Upper lobe of left lung (tissue), 6 donors: ENCODE data around the gene RUNX2. TPM values are rescaled to one million over a fixed set of nuclear protein-coding genes. Genes with fewer than 3 reads are reported as not detected.

Experiments used
- ATAC-seq, 2 donors: fragments of 200-7000 bp; cut with Tn5 transposase; one replicate each; pipeline ENCODE4 v1.9.1; 2022; ENCODE audit warnings: mild to moderate bottlenecking in 2 of 2, moderate library complexity in 2 of 2; ENCODE audit not compliant: low FRiP score in 2 of 2
- DNase-seq, 2 donors: peaks; one replicate each; pipeline ENCODE4 v3.0.0-alpha.2; 2019 to 2020
- H3K27ac ChIP-seq, 4 donors: fragments of 200-600 bp; sonication (generic); one replicate each; pipeline ENCODE4 v1.5.1; 2016 to 2019
- H3K27me3 ChIP-seq, 4 donors: fragments of 200-600 bp; sonication (generic); one replicate each; pipeline ENCODE4 v1.5.1; 2017 to 2019
- H3K36me3 ChIP-seq, 4 donors: fragments of 200-600 bp; sonication (generic); one replicate each; pipeline ENCODE4 v1.5.1; 2016 to 2019
- H3K4me1 ChIP-seq, 4 donors: fragments of 200-600 bp; sonication (generic); one replicate each; pipeline ENCODE4 v1.5.1; 2018 to 2019
- H3K4me3 ChIP-seq, 4 donors: fragments of 200-600 bp; sonication (generic); one replicate each; pipeline ENCODE4 v1.5.1; 2017 to 2019; ENCODE audit warnings: mild to moderate bottlenecking in 2 of 4, moderate library complexity in 1 of 4
- H3K9me3 ChIP-seq, 4 donors: fragments of 200-600 bp; sonication (generic); one replicate each; pipeline ENCODE4 v1.5.1; 2018 to 2019
- EP300 ChIP-seq, 4 donors: sonication (generic); formaldehyde crosslinking; IDR thresholded peaks; one replicate each; pipeline ENCODE4 v1.5.1; 2017; ENCODE audit warnings: antibody characterized with exemption in 4 of 4, control low read depth in 2 of 4
- POLR2A ChIP-seq, 4 donors: fragments of 450-650 bp; IDR thresholded peaks; one replicate each; pipeline ENCODE4 v1.5.1; 2016 to 2017; ENCODE audit warnings: antibody characterized with exemption in 4 of 4, mild to moderate bottlenecking in 2 of 4
- POLR2AphosphoS5 ChIP-seq, 2 donors: sonication (generic); formaldehyde crosslinking; IDR thresholded peaks; one replicate each; pipeline ENCODE4 v1.5.1; 2017; ENCODE audit warnings: antibody characterized with exemption in 2 of 2
- WGBS, 2 donors: methylation state at CpG; one replicate each; pipeline ENCODE4 v1.1.5; 2017 to 2018; 5-methylcytosine and 5-hydroxymethylcytosine counted together
- total RNA-seq, 6 donors: library from RNA; depleted of rRNA in 4 of 6; stranded (reverse); fragments of >200 nt in 4 of 6; gene quantifications; one replicate each; pipeline versions ENCODE4 v1.1.0 to v1.2.1, GENCODE V29; 2016 to 2021
- TF ChIP-seq, protein P1 (sequence below), 6 experiments: fragments of 450-650 bp in 4 of 6; fragments of 200-600 bp in 2 of 6; sonication (generic) in 2 of 6; IDR thresholded peaks; one replicate each; pipeline ENCODE4 v1.5.1; 2016 to 2019; ENCODE audit warnings: antibody characterized with exemption in 6 of 6
- donor health status: DM: no; HTN: no; CAD: no; lungs with moderate emphysema.
- donor health status: DM: no; HTN: yes; CAD: no; lungs with severe emphysema.

The RUNX2 gene
- total RNA-seq, 6 donors from 2014 or later: 2.6 to 12.2 (median 5.5) TPM

- DNase-seq (no peak), ATAC-seq (no peak)
- 76 to 78% methylated on average over 3 of the region's 3 CpGs for WGBS, 2 donors
- Histone ChIP-seq H3K4me3 (no peak overlapping the region), H3K27me3 (no peaks in the 10 kb centered on the region), H3K4me1 (no peaks in the 10 kb centered on the region), H3K9me3 (no peaks in the 10 kb centered on the region), H3K27ac (no peak overlapping the region), H3K36me3 (no peaks in the 10 kb centered on the region)
- TF ChIP-seq EP300 (IDR thresholded peaks at IDR 0.05) (no peak), POLR2AphosphoS5 (IDR thresholded peaks at IDR 0.05) (no peak), POLR2A (IDR thresholded peaks at IDR 0.05) (no peak)
- TF ChIP-seq, protein P1, sequence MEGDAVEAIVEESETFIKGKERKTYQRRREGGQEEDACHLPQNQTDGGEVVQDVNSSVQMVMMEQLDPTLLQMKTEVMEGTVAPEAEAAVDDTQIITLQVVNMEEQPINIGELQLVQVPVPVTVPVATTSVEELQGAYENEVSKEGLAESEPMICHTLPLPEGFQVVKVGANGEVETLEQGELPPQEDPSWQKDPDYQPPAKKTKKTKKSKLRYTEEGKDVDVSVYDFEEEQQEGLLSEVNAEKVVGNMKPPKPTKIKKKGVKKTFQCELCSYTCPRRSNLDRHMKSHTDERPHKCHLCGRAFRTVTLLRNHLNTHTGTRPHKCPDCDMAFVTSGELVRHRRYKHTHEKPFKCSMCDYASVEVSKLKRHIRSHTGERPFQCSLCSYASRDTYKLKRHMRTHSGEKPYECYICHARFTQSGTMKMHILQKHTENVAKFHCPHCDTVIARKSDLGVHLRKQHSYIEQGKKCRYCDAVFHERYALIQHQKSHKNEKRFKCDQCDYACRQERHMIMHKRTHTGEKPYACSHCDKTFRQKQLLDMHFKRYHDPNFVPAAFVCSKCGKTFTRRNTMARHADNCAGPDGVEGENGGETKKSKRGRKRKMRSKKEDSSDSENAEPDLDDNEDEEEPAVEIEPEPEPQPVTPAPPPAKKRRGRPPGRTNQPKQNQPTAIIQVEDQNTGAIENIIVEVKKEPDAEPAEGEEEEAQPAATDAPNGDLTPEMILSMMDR (IDR thresholded peaks at IDR 0.05): no peak
These were observed 58.4 kb downstream of the RUNX2 start for GRCh38 chr6:45386501-45386900.

GRCh38 chr6:45387236-45387635 is 59.1 kb downstream of the RUNX2 start:
- no peak for DNase-seq
- no peak for ATAC-seq
- Histone ChIP-seq H3K36me3 (no peaks in the 10 kb centered on the region), H3K4me3 (no peak overlapping the region), H3K27me3 (no peaks in the 10 kb centered on the region), H3K27ac (no peak overlapping the region), H3K9me3 (no peaks in the 10 kb centered on the region), H3K4me1 (no peaks in the 10 kb centered on the region)
- WGBS, 2 donors: 97 to 98% methylated on average over 5 of the region's 5 CpGs
- no peak for TF ChIP-seq EP300 (IDR thresholded peaks at IDR 0.05)
- no peak for TF ChIP-seq POLR2AphosphoS5 (IDR thresholded peaks at IDR 0.05)
- TF ChIP-seq, protein P1 (IDR thresholded peaks at IDR 0.05): no peak
- no peak for TF ChIP-seq POLR2A (IDR thresholded peaks at IDR 0.05)

GRCh38 chr6:45388328-45388727 is 60.2 kb downstream of the RUNX2 start:
- no peak for ATAC-seq
- Histone ChIP-seq H3K27me3 (no peaks in the 10 kb centered on the region), H3K4me1 (no peaks in the 10 kb centered on the region), H3K36me3 (no peaks in the 10 kb centered on the region), H3K9me3 (no peaks in the 10 kb centered on the region), H3K4me3 (no peak overlapping the region), H3K27ac (no peak overlapping the region)
- TF ChIP-seq POLR2AphosphoS5 (IDR thresholded peaks at IDR 0.05) (no peak), POLR2A (IDR thresholded peaks at IDR 0.05) (no peak), EP300 (IDR thresholded peaks at IDR 0.05) (no peak)
- TF ChIP-seq, protein P1 (IDR thresholded peaks at IDR 0.05): no peak
- 66 to 68% methylated on average over 3 of the region's 3 CpGs for WGBS, 2 donors
- DNase-seq: no peak

DNA sequence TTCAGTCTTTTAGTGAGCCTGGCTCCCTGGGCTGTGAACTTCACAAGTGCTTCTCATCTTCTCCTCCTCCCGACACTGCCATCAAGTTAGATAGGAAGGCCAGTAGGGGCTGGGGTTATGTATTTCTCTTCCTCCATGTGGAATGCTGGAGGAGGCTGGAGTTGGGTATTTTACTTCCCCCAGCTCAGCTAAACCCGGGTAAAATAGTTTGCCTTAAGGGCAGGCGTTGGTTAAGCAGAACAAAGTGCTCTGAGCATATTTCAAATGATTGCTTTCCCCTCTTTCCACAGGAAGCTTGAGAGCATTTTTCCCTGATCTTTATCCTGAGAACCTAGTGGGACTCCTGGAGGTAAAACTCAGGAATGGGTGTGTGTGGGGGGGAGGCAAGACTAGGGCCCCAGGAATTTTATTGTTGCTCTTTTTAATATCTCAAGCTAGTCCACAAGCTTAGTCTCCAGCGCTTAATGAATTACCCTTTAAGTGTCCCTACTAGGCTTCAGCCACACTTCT is 66.5 kb downstream of the RUNX2 start:
- TF ChIP-seq POLR2A (IDR thresholded peaks at IDR 0.05) (no peak), EP300 (IDR thresholded peaks at IDR 0.05) (no peak), POLR2AphosphoS5 (IDR thresholded peaks at IDR 0.05) (no peak)
- TF ChIP-seq, protein P1 (IDR thresholded peaks at IDR 0.05): no peak
- Histone ChIP-seq H3K36me3 (no peaks in the 10 kb centered on the region), H3K27me3 (no peaks in the 10 kb centered on the region), H3K4me1 (no peaks in the 10 kb centered on the region), H3K4me3 (no peak overlapping the region), H3K9me3 (no peaks in the 10 kb centered on the region), H3K27ac (no peak overlapping the region)
- DNase-seq (no peak), ATAC-seq (no peak)
- 79 to 85% methylated on average over 4 of the region's 4 CpGs for WGBS, 2 donors

- no peak overlapping the region for H3K27ac ChIP-seq
- H3K4me3 ChIP-seq: no peak overlapping the region
- ATAC-seq (no peak), DNase-seq (no peak)
- H3K9me3 ChIP-seq: no peaks in the 10 kb centered on the region
- 70 to 79% methylated on average over 2 of the region's 2 CpGs for WGBS, 2 donors
- no peaks in the 10 kb centered on the region for H3K27me3 ChIP-seq
- H3K36me3 ChIP-seq: no peaks in the 10 kb centered on the region
- TF ChIP-seq, protein P1 (IDR thresholded peaks at IDR 0.05): no peak
- TF ChIP-seq EP300 (IDR thresholded peaks at IDR 0.05): no peak
- no peak for TF ChIP-seq POLR2A (IDR thresholded peaks at IDR 0.05)
- no peak for TF ChIP-seq POLR2AphosphoS5 (IDR thresholded peaks at IDR 0.05)
- no peaks in the 10 kb centered on the region for H3K4me1 ChIP-seq
These were observed 70.1 kb downstream of the RUNX2 start for GRCh38 chr6:45398075-45398813.
